NOMO-1 treated with dmso at 0.1 percent for 144 hours (cell line): Measurements from ENCODE around the gene CYP2U1.
"Not testable (repeated sequence)": the region's sequence is repeated elsewhere in the genome, so short reads cannot be mapped to it uniquely, and the experiment has no call there.

Experiments used
- DNase-seq: peaks from one replicate; lab custom pipeline; 2025; ENCODE audit not compliant: unreplicated experiment; lab: John Stamatoyannopoulos, UW

The CYP2U1 gene

DNA sequence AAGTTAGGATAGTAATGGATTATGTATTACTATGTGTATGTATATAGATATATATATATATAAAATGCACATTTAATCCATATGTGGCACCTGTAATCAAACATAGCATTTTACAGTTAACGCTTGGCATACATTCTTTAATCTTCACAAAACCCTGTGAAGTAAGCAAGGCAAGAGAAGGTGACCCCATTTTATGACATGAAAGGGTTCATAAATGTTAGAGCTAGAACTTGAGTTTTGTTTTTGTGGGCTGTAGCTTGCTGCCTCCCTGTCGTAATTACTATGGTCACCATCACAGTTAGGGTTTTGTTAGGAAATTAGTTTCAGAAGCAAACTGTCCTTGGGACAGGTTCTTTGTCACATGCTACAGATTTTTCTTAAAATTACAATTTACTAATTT, 13.8 kb upstream of the CYP2U1 start:
- no peak for DNase-seq

DNA sequence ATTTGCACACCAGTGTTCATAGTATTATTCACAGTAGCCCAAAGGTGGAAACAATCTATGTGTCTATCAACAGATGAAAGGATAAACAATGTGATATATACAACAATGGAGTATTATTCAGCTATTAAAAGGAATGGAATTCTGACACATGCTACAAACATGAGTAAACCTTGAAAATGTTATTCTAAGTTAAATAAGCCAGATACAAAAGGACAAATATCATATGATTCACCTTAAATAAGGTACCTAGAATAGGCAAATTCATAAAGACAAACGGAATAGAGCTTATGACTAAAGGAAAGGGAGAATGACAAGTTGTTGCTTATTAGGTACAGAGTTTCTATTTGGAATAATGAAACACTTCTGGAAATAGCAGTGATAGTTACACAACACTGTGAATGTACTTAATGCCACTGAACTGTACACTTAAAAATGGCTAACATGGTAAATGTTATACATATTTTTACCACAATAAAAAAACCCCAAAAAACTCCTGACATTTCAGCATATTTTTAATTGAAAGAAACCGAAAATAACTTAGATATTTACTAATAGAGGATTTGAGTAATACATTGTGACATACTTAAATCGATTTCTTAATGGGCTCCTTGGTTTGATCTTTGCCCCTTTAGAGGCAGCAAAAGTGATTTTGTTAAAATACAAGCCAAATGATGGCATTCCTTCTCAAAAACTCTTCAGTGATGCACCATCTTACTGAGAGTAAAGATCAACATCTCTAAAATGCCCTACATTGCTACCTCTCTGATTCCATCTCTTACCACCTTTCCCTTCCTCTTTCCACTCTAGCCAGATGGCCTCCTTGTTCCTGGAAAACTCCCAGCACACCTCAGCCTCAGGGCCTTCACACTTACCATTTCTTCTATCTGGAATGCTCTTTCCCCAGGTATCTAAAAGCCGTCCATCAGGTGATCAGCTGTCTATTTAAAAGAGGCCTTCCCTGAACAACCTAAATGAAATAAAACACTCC, 8.6 kb upstream of the CYP2U1 start:
- DNase-seq, result no peak

DNA sequence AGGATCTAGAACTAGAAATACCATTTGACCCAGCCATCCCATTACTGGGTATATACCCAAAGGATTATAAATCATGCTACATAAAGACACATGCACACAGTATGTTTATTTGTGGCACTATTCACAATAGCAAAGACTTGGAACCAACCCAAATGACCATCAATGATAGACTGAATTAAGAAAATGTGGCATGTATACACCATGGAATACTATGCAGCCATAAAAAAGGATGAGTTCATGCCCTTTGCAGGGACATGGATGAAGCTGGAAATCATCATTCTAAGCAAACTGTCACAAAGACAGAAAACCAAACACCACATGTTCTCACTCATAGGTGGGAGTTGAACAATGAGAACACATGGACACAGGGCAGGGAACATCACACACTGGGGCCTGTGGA, 5.6 kb upstream of the CYP2U1 start:
- DNase-seq, result not testable (repeated sequence)

DNA sequence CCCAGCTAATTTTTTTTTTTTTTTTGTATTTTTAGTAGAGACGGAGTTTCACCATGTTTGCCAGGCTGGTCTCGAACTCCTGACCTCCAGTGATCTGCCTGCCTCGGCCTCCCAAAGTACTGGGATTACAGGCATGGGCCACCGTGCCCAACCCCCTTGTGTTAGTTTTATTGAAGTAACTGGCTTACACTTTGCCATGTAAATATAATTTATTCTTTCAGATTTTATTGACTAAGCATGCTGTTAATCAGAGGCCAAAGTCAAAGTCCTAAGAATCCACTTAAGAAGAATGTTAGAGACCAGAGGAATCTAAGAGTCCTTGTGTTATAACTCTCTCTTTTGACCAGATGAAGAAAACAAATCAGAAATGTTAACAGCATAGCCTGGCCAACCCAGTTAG, 4.5 kb upstream of the CYP2U1 start:
- DNase-seq, result not testable (repeated sequence)

- DNase-seq, result no peak
Observed at GRCh38 chr4:107931775-107932321, 499 bp downstream of the CYP2U1 start.

- DNase-seq, result no peak
Observed at GRCh38 chr4:107935246-107935645, 3.9 kb downstream of the CYP2U1 start.

DNA sequence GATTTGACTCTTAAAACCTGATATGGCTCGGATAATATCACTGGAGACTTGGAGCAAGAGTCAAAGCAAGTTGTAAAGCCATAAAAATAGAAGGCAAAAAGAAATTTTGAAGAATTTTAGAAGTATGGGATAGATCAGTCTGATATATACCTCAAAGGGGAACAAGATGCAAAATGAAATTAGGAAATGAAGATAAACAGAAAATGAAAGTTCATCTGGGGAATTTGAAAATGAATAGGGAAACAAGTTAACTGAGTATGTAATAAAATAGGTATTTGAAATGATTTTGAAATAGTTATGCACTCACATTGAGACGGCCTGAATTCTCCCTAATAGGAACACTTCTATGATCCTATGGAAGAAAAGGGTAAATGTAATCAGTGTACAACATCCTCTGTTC, 5.7 kb downstream of the CYP2U1 start:
- DNase-seq, result peak; percentile 4

GRCh38 chr4:107939307-107939706, 8.0 kb downstream of the CYP2U1 start:
- no peak for DNase-seq

- no peak for DNase-seq
Observed at GRCh38 chr4:107945809-107946208, 14.5 kb downstream of the CYP2U1 start.

- no peak for DNase-seq
Observed at GRCh38 chr4:107950746-107951540, 19.6 kb downstream of the CYP2U1 start.

GRCh38 chr4:107951551-107951950, 20.2 kb downstream of the CYP2U1 start:
- no peak for DNase-seq

DNA sequence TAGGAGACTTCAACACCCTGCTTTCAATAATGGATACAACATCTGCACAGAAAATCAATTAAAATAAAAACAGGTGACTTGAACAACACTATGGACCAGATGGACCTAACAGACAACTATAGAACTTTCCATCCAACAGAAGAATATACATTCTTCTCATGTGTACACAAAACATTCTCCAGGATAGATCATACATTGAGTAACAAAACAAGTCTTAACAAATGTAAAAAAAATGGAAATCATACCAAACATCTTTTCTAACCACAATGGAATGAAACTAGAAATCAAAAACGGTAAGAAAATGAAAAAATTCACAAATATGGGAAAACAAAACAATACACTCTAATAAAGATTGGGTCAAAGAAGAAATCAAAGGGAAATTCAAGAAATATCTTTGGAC, 24.7 kb downstream of the CYP2U1 start:
- DNase-seq, result no peak

DNA sequence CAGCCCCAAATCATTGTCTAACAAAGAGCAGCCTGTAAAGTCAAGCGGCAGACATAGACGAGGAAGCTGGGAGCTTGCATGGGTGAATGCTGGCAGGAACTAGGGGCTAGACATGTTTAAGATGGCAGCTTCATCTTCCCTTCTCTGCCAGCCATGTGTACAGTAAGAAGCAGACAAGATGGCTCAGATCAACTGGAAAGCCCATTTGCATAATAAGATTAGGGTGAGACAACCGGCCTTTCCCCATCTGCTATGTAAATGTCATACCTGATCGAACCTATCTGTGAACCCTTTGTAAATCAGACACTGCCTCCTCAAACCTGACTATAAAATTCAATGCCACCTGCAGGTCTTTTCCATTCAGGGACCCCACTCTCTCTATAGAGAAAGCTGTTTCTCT, 35.6 kb downstream of the CYP2U1 start:
- DNase-seq, result no peak

- not testable (repeated sequence) for DNase-seq
Observed at GRCh38 chr4:107967519-107967918, 36.2 kb downstream of the CYP2U1 start.

GRCh38 chr4:107967921-107968320, 36.6 kb downstream of the CYP2U1 start:
- DNase-seq, result not testable (repeated sequence)

- no peak for DNase-seq
Observed at GRCh38 chr4:107970063-107970798, 38.9 kb downstream of the CYP2U1 start.

- no peak for DNase-seq
Observed at GRCh38 chr4:107972605-107973004, 41.3 kb downstream of the CYP2U1 start.

- DNase-seq, result no peak
Observed at GRCh38 chr4:107974523-107974922, 43.2 kb downstream of the CYP2U1 start.

DNA sequence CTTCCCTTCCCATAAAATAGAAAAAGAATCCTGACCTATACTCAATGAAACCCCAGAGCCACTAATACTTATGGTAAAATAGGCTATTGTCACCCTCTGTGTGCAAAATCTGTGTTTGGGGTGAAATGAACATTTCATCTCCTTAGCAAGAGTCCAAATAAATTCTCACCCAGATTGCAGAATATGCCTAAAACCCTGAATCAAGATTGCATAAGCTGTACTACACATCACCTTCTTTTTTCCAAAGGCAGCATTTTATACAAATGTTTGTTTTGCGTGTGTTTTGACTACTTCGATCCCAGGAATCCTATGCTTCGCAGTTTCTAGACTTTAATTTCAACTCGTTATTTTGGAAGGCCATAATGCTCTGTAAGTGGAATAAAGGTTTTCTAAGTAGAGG, 46.1 kb downstream of the CYP2U1 start:
- no peak for DNase-seq

GRCh38 chr4:107977966-107978705, 46.8 kb downstream of the CYP2U1 start:
- no peak for DNase-seq
